Rectal smooth muscle tissue (tissue), 1 donor: Measurements from ENCODE around the gene RPL19.

Experiments used
- H3K27ac ChIP-seq: one replicate; pipeline ENCODE4 v1.7.0; 2013; ENCODE audit warnings: low read depth, low read length, inconsistent platforms
- H3K27me3 ChIP-seq: one replicate; pipeline ENCODE4 v1.7.0; 2013; ENCODE audit warnings: low read length; ENCODE audit not compliant: control insufficient read depth, insufficient read depth
- H3K36me3 ChIP-seq: one replicate; pipeline ENCODE4 v1.7.0; 2013; ENCODE audit warnings: low read length; ENCODE audit not compliant: control insufficient read depth, insufficient read depth
- H3K4me1 ChIP-seq: one replicate; pipeline ENCODE4 v1.7.0; 2013; ENCODE audit warnings: low read length; ENCODE audit not compliant: control insufficient read depth, insufficient read depth
- H3K4me3 ChIP-seq: one replicate; pipeline ENCODE4 v1.7.0; 2013; ENCODE audit warnings: low read length
- H3K9ac ChIP-seq: one replicate; pipeline ENCODE4 v1.7.0; 2013; ENCODE audit warnings: low read length

Gene RPL19

DNA sequence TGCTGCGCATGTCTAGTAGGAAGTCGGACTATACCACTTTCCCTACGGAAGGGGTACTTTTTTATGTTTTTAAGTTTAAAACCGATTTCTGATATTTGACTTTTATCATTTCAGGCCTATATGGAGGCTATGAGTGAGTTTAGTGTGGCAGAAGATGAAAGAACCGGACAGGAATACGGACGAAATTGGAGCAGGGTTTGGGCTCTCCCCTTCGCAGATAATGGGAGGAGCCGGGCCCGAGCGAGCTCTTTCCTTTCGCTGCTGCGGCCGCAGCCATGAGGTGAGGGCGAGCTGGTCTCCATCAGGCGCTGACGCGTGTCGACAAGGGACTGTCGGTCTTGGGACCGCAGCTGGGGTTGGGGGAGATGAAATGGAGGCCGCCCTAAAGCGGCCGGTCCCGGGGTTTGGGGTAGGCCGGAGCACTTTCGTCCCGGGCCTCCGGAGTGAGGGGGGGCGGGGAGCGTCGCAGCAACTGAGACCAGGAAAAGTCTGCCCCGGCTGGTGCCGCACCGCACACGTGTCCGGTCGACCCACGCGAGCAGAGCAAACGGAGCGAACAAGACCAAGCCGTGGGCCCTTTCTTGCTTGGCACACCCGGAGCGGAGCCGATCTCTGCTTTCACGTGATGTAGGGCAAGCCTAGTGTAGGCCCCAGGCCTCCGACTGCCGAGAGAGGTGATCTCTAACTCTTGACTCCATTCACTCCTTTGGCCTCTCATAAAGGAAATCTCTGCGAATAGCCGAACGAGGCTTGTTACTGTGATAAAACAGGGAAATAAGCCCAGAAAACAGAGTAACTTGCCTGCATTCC is at the start of gene RPL19:
Gene RPL19, plus strand, starts transcription at position 214 of the 810 bp plus-strand sequence. Its CDS starts 62 bp downstream, at position 276.
- Histone ChIP-seq H3K27ac (peak within 1 kb of the TSS; percentile 99), H3K27me3 (no peaks in the 10 kb centered on the region), H3K9ac (peak within 1 kb of the TSS; percentile 98), H3K4me1 (peaks cover 12% of the 10 kb centered on the region), H3K4me3 (peak within 1 kb of the TSS; percentile 100), H3K36me3 (peaks cover 32% of the 10 kb centered on the region)

DNA sequence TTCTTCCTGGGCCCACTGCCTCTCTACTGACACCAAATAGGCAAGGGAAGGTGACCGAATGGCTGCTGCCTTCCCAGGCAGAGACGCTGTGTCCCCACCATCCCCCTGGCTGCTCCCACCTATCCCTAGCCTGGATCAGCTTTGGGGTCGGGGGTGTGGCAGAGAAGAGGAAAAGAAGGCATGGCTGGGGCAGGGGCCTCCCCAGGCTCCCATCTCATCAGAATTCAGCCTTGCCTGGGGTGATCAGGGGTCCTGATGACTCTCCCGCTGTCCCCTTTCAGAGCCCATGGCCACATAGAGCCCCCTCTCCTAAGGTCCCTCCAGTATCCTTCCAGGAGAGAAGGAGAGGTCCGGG is 49.3 kb upstream of the RPL19 start:
- Histone ChIP-seq H3K4me3 (peak overlapping the region; percentile 48), H3K4me1 (no peaks in the 10 kb centered on the region), H3K36me3 (no peaks in the 10 kb centered on the region), H3K9ac (peak overlapping the region; percentile 1), H3K27me3 (peaks cover 6% of the 10 kb centered on the region), H3K27ac (no peak overlapping the region)

GRCh38 chr17:39151150-39151942 is 48.7 kb upstream of the RPL19 start, which contains the start of gene PLXDC1:
PLXDC1 (minus strand) TSS chr17:39151637; CDS start chr17:39151437, 200 bp downstream.
- H3K9ac ChIP-seq = peak within 1 kb of the TSS; percentile 1
- no peaks in the 10 kb centered on the region for H3K36me3 ChIP-seq
- peak within 1 kb of the TSS; percentile 64 for H3K4me3 ChIP-seq
- peaks cover 6% of the 10 kb centered on the region for H3K27me3 ChIP-seq
- H3K27ac ChIP-seq = peak within 1 kb of the TSS; percentile 43
- no peaks in the 10 kb centered on the region for H3K4me1 ChIP-seq

DNA sequence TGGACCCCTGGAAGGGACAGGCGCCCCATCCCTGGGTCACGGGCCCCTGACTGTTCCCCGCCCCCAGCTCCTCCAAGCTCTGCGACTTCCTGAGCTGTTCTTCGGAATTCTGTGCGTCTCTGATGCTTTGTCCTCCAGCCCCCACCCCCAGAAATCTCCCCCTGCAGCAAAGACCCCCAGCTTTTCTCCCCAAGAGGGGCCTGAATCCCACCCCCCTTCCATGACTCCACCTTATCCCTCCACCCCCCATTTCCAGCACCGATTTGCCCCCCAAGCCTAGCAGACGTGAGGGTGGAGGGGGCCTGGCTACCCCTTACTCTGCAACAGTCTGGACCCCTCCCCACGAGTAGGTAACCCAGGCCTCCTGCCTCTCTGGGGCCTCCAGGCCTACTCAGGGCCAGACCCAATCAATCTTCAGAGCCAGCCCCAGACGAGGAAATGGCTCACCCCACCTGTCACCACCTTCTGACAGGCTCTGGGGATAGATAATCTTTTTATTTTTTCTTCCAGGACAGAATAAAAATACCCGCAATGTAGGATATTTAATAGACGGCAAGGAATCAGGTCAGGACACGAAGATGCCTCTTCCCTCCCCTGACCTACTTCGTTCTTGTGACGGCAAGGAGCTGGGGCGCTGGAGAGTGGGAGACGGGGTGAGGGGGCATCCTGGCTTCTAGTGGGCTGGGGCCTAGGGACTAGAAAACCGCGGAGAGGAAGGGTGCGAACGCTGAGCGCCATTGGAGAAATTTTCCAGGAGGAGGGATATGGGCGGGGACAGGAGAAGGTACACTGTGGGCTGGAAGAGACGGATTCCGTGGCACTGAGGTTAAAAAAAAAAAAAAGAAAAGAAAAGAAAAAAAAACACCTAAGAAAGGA is 47.9 kb upstream of the RPL19 start:
- no peaks in the 10 kb centered on the region for H3K4me1 ChIP-seq
- no peak overlapping the region for H3K9ac ChIP-seq
- H3K4me3 ChIP-seq = peak overlapping the region; percentile 64
- no peaks in the 10 kb centered on the region for H3K36me3 ChIP-seq
- peaks cover 6% of the 10 kb centered on the region for H3K27me3 ChIP-seq
- peak overlapping the region; percentile 43 for H3K27ac ChIP-seq

- no peaks in the 10 kb centered on the region for H3K36me3 ChIP-seq
- no peaks in the 10 kb centered on the region for H3K4me1 ChIP-seq
- H3K9ac ChIP-seq = peak overlapping the region; percentile 85
- H3K27ac ChIP-seq = peak overlapping the region; percentile 81
- H3K27me3 ChIP-seq = peaks cover 6% of the 10 kb centered on the region
- H3K4me3 ChIP-seq = peak overlapping the region; percentile 99
Observed at GRCh38 chr17:39153599-39154051, 46.5 kb upstream of the RPL19 start.

GRCh38 chr17:39155654-39156053 is 44.4 kb upstream of the RPL19 start:
- Histone ChIP-seq H3K27me3 (peaks cover 4% of the 10 kb centered on the region), H3K4me1 (no peaks in the 10 kb centered on the region), H3K27ac (no peak overlapping the region), H3K9ac (no peak overlapping the region), H3K36me3 (no peaks in the 10 kb centered on the region), H3K4me3 (no peak overlapping the region)

DNA sequence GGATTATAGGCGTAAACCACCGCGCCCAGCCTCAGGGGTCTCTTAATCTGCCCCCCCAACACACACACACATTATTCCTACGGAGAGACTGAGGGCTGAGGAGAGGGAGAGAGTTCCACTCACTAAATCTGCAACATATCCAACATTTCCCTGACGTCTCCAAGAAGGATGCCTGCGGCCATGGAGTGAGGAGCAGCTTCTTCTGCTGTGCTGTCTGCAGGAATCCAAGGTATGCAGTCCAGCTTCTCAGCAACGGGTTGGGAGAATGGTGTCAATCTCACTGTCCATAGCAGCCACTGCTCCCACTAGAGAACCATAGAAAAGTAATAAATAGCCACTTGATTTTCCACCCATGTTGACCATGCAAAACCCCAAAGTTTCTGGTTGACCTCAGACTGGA is 43.6 kb upstream of the RPL19 start:
- H3K4me1 ChIP-seq = no peaks in the 10 kb centered on the region
- no peak overlapping the region for H3K4me3 ChIP-seq
- no peaks in the 10 kb centered on the region for H3K27me3 ChIP-seq
- H3K27ac ChIP-seq = no peak overlapping the region
- H3K36me3 ChIP-seq = no peaks in the 10 kb centered on the region
- H3K9ac ChIP-seq = no peak overlapping the region

DNA sequence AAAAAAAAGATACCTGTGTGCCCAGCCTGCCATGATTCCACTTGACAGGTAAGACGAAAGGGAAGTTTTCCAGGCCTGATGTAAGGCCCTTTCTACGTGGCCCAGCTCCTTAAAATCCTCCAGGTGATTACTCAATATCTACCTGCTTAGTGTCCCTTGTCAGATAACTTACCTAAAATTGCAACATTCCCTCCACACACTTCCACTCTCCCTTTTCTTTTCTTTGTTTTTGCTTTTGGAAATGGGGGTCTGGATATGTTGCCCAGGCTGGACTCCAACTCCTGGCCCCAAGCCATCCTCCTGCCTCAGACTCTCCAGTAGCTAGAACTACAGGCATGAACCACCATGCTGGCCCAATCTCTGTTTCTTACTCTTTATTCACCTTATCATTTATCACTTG is 41.5 kb upstream of the RPL19 start:
- H3K9ac ChIP-seq = no peak overlapping the region
- H3K27ac ChIP-seq = no peak overlapping the region
- H3K4me3 ChIP-seq = no peak overlapping the region
- H3K27me3 ChIP-seq = no peaks in the 10 kb centered on the region
- no peaks in the 10 kb centered on the region for H3K36me3 ChIP-seq
- H3K4me1 ChIP-seq = no peaks in the 10 kb centered on the region

GRCh38 chr17:39161962-39162361 is 38.1 kb upstream of the RPL19 start:
- Histone ChIP-seq H3K4me1 (peaks cover 2% of the 10 kb centered on the region), H3K27ac (no peak overlapping the region), H3K9ac (no peak overlapping the region), H3K4me3 (no peak overlapping the region), H3K36me3 (no peaks in the 10 kb centered on the region), H3K27me3 (no peaks in the 10 kb centered on the region)

DNA sequence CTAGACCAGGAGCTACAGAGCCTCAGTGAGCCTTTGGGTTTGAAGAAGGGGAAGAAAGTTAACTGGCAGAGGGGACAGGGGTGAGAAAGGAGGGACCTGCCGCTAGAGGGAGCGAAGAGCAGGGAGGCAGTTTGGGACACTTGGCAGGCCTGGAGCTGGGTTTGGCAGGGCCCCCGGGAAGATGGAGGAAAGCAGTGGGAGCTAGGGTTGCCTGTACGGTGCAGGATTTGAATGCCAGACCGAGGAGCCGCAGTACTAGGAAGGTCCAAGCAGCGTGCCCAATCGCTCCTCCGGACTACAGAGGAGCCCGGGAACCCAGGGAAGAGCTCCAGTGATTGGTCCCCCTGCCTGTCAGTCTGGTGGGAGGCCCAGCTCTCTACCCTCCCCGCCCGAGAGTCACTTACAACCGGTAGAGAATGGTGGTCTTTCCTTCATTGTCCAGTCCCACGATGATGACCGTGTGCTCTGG is 35.4 kb upstream of the RPL19 start:
- Histone ChIP-seq H3K4me1 (peaks cover 2% of the 10 kb centered on the region), H3K27ac (no peak overlapping the region), H3K4me3 (peak overlapping the region; percentile 76), H3K36me3 (no peaks in the 10 kb centered on the region), H3K9ac (no peak overlapping the region), H3K27me3 (no peaks in the 10 kb centered on the region)

- no peak overlapping the region for H3K27ac ChIP-seq
- no peak overlapping the region for H3K9ac ChIP-seq
- H3K4me3 ChIP-seq = peak overlapping the region; percentile 76
- H3K4me1 ChIP-seq = peaks cover 2% of the 10 kb centered on the region
- no peaks in the 10 kb centered on the region for H3K36me3 ChIP-seq
- no peaks in the 10 kb centered on the region for H3K27me3 ChIP-seq
Observed at GRCh38 chr17:39165178-39165840, 34.8 kb upstream of the RPL19 start.
